ENCODE data around the gene NCK1. TPM values are rescaled to one million over a fixed set of nuclear protein-coding genes. Genes with fewer than 3 reads are reported as not detected.

The NCK1 gene
- total RNA-seq, 1 experiment from 2014 or later: 15.3 TPM

- Histone ChIP-seq H3K4me2 (ENCODE audit: low read length) (no peak overlapping the region), H3K9me2 (replicated peaks; ENCODE audit: low read length) (no peaks in the 10 kb centered on the region), H4K20me1 (ENCODE audit: low read length) (no peaks in the 10 kb centered on the region), H3K36me3 (ENCODE audit: low read depth, low read length) (no peaks in the 10 kb centered on the region), H3K4me3 (ENCODE audit: low read length) (no peak overlapping the region), H2AFZ (ENCODE audit: low read length) (no peak overlapping the region), H3K27me3 (ENCODE audit: low read length) (no peaks in the 10 kb centered on the region), H3K9me3 (ENCODE audit: low read length) (no peaks in the 10 kb centered on the region), H3K9ac (ENCODE audit: low read length) (no peak overlapping the region), H3F3A (ENCODE audit: low read length, unreplicated experiment) (no peaks in the 10 kb centered on the region), H3K4me1 (ENCODE audit: insufficient read depth, low read length) (no peaks in the 10 kb centered on the region), H3K79me2 (ENCODE audit: low read length) (no peaks in the 10 kb centered on the region), H3K27ac (ENCODE audit: low read length) (no peak overlapping the region)
- POLR2A ChIA-PET (ENCODE audit: unreplicated experiment): no interaction called here
- intact Hi-C loops (cut with micrococcal nuclease): no loop called here
- DNase-seq: no peak
- CTCF ChIA-PET: no interaction called here
- TF ChIP-seq EZH2 (IDR thresholded peaks at IDR 0.05; ENCODE audit: low read length, unreplicated experiment) (no peak), EZH2phosphoT487 (IDR thresholded peaks at IDR 0.05; ENCODE audit: borderline replicate concordance, low read length) (no peak), CTCF (conservative IDR thresholded peaks at IDR 0.05; ENCODE audit: low read depth, low read length) (no peak)
- no peak for ATAC-seq
- no TSS peak for BruUV-seq (replicated peaks)
Measured at GRCh38 chr3:136974670-136975069, 112.7 kb downstream of the NCK1 start.

- POLR2A ChIA-PET (ENCODE audit: unreplicated experiment): no interaction called here
- Histone ChIP-seq H3K79me2 (ENCODE audit: low read length) (no peaks in the 10 kb centered on the region), H3K27ac (ENCODE audit: low read length) (no peak overlapping the region)
Measured at GRCh38 chr3:136979204-136979603, 117.2 kb downstream of the NCK1 start.

GRCh38 chr3:136979684-136980083, 117.7 kb downstream of the NCK1 start:
- no peak overlapping the region for H3K27ac ChIP-seq (ENCODE audit: low read length)
- no peaks in the 10 kb centered on the region for H3K4me1 ChIP-seq (ENCODE audit: insufficient read depth, low read length)
- DNase-seq (no peak), ATAC-seq (no peak)
- BruUV-seq (replicated peaks): no TSS peak
- TF ChIP-seq CTCF (conservative IDR thresholded peaks at IDR 0.05; ENCODE audit: low read depth, low read length) (no peak), EZH2phosphoT487 (IDR thresholded peaks at IDR 0.05; ENCODE audit: borderline replicate concordance, low read length) (no peak), EZH2 (IDR thresholded peaks at IDR 0.05; ENCODE audit: low read length, unreplicated experiment) (no peak)
- H2AFZ ChIP-seq (ENCODE audit: low read length): no peak overlapping the region
- H3K36me3 ChIP-seq (ENCODE audit: low read depth, low read length): no peaks in the 10 kb centered on the region
- H3K79me2 ChIP-seq (ENCODE audit: low read length): no peaks in the 10 kb centered on the region
- CTCF ChIA-PET: no interaction called here
- H3K9me3 ChIP-seq (ENCODE audit: low read length): no peaks in the 10 kb centered on the region
- no peaks in the 10 kb centered on the region for H4K20me1 ChIP-seq (ENCODE audit: low read length)
- H3K4me3 ChIP-seq (ENCODE audit: low read length): no peak overlapping the region
- no peak overlapping the region for H3K9ac ChIP-seq (ENCODE audit: low read length)
- H3K4me2 ChIP-seq (ENCODE audit: low read length): no peak overlapping the region
- intact Hi-C loops (cut with micrococcal nuclease): no loop called here
- H3K9me2 ChIP-seq (replicated peaks; ENCODE audit: low read length): no peaks in the 10 kb centered on the region
- H3K27me3 ChIP-seq (ENCODE audit: low read length): no peaks in the 10 kb centered on the region
- POLR2A ChIA-PET (ENCODE audit: unreplicated experiment): no interaction called here
- no peaks in the 10 kb centered on the region for H3F3A ChIP-seq (ENCODE audit: low read length, unreplicated experiment)

More at GRCh38 chr3:136979204-136979603, 117.2 kb downstream of the NCK1 start:
- Histone ChIP-seq H3K36me3 (ENCODE audit: low read depth, low read length) (no peaks in the 10 kb centered on the region), H3K9me2 (replicated peaks; ENCODE audit: low read length) (no peaks in the 10 kb centered on the region), H3K9ac (ENCODE audit: low read length) (no peak overlapping the region), H4K20me1 (ENCODE audit: low read length) (no peaks in the 10 kb centered on the region), H3K4me1 (ENCODE audit: insufficient read depth, low read length) (no peaks in the 10 kb centered on the region), H3K9me3 (ENCODE audit: low read length) (no peaks in the 10 kb centered on the region), H3F3A (ENCODE audit: low read length, unreplicated experiment) (no peaks in the 10 kb centered on the region), H3K27me3 (ENCODE audit: low read length) (no peaks in the 10 kb centered on the region), H3K4me2 (ENCODE audit: low read length) (no peak overlapping the region), H2AFZ (ENCODE audit: low read length) (no peak overlapping the region), H3K4me3 (ENCODE audit: low read length) (no peak overlapping the region)
- BruUV-seq (replicated peaks): no TSS peak
- intact Hi-C loops (cut with micrococcal nuclease): no loop called here
- TF ChIP-seq CTCF (conservative IDR thresholded peaks at IDR 0.05; ENCODE audit: low read depth, low read length) (no peak), EZH2phosphoT487 (IDR thresholded peaks at IDR 0.05; ENCODE audit: borderline replicate concordance, low read length) (no peak), EZH2 (IDR thresholded peaks at IDR 0.05; ENCODE audit: low read length, unreplicated experiment) (no peak)
- CTCF ChIA-PET: no interaction called here
- no peak for ATAC-seq
- no peak for DNase-seq

Measured in PC-3 (cell line).